ENCODE results near the gene SLC5A11.

DNA sequence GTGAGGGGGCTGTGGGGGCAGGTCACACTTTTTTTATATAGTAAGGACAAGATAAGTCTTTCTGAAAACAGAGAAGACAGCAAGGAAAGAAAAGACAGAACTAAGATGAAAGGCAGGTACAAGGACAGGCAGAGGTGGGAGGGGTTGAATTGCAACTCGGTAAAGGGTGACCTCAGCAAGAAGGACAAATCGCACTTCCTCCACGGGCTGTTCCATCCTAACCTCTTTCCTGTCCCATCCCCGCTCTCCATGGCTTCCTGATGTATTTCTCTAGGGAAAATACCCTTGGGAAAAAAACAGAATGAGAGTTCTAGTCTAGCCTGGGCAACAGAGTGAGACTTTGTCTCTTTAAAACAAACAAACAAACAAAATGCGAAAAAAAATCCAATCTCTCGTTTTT lies 112.1 kb downstream of the SLC5A11 start:
- TF ChIP-seq, protein P1, sequence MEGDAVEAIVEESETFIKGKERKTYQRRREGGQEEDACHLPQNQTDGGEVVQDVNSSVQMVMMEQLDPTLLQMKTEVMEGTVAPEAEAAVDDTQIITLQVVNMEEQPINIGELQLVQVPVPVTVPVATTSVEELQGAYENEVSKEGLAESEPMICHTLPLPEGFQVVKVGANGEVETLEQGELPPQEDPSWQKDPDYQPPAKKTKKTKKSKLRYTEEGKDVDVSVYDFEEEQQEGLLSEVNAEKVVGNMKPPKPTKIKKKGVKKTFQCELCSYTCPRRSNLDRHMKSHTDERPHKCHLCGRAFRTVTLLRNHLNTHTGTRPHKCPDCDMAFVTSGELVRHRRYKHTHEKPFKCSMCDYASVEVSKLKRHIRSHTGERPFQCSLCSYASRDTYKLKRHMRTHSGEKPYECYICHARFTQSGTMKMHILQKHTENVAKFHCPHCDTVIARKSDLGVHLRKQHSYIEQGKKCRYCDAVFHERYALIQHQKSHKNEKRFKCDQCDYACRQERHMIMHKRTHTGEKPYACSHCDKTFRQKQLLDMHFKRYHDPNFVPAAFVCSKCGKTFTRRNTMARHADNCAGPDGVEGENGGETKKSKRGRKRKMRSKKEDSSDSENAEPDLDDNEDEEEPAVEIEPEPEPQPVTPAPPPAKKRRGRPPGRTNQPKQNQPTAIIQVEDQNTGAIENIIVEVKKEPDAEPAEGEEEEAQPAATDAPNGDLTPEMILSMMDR (IDR thresholded peaks at IDR 0.05) = no peak
- TF ChIP-seq POLR2A (IDR thresholded peaks at IDR 0.05) = no peak

Data from body of pancreas (tissue), 4 donors.